ENCODE results near the gene NKAIN1.
"Not testable (repeated sequence)": the region's sequence is repeated elsewhere in the genome, so short reads cannot be mapped to it uniquely, and the experiment has no call there.

The NKAIN1 gene

GRCh38 chr1:31191281-31191680, 48.4 kb downstream of the NKAIN1 start:
- no peak for DNase-seq

DNA sequence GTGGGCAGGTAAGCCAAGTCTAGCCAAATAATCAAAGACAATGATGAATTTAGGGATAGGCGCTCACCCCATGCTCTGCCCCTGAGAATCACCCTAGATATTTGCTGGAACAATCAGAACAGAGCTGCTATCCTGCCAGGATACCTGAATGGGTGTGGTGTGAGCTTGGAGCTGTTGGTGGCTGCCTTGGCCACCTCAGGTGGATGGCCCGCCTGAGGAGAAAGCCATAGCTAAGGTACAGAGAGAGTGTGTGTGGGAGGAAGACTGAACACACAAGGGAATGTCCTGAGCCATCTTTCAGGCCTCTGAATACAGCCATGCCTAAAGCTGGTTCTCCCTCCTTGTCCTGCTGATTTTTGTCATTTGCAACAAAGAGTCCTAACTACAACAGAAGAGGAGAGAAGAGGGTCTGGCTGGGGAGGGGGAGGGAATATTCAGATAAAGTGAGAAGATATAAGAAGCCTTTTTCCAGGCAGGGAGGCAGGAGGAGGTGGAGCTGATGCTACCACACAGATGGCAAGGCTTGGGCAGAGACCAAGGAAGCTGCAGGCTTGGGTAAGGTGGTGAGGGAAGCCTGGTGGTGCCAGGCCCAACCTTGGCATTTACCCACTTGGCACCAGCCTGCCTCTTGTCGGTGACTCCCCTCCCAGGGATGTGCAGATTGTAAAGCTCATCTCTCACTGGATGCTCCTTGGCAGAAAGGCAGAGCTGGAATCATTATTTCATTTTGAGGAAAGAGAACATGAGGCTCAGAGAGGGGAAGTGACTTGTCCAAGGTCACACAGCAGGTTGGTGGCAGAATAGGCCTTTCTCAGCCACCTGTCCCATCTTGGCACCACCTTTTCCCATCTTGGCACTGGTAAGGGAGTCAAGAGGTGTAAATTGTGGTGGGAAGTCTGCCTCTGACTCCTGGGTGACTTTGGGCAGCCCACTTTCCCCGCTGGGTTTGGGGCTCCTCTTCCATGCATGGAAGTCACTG, 49.7 kb downstream of the NKAIN1 start:
- DNase-seq, result no peak

- DNase-seq, result peak; percentile 70
These were observed 55.6 kb downstream of the NKAIN1 start for GRCh38 chr1:31183927-31184554.

DNA sequence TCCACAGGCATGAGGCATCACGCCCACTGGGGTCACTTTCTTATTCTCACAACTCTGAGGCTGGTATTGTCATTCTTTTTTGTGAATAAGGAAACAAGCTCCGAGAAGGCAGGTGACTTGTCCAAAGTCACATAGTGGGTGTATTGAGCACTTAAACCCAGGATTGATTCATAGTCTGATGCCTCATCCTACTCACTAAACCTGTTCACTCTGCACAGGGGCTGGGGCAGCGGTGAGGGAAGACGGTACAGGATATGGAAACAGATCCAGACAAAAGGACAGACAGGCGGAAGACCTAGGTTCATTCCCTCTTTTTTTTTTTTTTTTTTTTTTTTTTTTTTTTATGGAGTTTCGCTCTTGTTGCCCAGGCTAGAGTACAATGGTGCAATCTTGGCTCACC, 56.6 kb downstream of the NKAIN1 start:
- no peak for DNase-seq

DNA sequence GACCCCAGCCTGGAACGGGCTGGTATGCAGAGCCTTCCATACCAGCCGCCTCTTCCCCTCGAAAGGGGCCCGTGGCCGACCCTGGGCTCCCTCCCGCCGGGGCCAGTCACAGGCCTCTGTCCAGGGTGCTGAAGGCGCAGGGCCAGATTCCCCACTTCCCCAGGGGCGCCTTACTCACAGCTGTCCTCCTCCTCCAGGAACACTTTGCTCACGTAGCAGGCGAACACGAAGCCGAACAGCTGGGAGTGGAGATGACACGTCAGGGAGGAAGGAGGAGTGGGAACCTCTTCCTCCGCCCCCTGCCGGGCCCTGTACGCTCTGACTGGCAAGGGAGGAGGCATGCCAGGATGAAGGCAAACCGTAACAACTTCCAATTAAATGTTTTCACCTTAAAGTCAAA, 57.3 kb downstream of the NKAIN1 start:
- DNase-seq, result peak; percentile 82

DNA sequence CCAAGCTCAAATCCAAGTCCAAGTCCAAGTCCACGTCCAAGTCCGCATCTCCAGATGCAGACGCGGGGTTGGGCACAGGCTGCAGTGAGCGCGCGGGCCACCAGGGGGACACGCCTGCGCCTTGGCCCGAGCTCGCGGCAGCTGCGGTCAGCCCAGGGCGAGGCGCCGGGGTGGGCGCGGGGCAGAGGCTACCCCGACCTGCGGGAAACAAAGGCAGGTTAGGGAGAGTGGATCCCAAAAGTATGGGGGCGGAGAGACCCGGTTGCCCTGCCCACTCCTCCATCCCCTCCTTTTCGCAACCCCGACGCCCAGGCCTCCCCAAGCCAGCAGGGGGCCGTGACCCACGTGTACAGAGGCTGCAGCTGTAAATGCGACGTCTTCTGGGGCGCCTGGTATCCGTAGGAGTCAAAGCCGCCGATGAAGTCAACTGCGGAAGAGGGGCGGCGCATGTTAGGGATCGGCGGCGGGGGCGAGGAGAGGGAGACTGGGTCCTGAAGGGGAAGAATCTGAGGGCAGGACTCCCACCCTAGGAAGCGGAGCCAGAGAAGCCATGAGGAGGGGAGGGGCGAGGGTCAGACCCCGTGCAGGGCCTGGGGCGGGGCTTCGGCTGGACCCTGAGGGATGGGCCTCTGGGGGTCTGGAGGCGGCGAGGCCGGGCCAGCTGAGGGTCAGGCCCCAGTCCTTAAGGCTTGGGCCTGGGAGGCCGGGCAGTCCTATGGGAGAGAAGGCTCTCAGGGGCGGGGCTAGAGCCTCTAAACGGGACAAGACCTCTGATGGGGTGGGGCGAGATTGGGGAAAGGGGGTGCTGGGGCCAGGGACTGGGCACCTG, 58.0 kb downstream of the NKAIN1 start:
- DNase-seq, result peak; percentile 78

DNA sequence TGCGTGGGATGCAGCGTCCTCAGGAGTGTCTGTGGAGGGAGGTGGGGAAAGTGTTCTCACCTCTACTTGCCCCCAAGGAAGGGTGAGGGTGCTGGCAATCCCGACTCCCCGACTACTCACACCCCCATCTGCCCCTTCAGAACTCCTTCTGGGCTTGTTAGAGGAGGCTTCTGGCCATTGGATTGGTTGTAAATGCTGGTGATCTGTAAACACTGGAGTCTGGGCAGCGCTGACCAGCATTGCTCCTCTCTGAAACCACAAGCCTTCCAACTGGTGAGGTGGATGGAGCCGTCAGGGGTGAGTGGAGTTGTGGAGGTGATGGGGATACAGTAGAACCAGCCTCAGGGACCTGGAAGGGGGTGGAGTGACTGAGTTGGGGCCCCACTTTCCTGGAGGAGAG, 59.3 kb downstream of the NKAIN1 start:
- DNase-seq, result no peak

DNA sequence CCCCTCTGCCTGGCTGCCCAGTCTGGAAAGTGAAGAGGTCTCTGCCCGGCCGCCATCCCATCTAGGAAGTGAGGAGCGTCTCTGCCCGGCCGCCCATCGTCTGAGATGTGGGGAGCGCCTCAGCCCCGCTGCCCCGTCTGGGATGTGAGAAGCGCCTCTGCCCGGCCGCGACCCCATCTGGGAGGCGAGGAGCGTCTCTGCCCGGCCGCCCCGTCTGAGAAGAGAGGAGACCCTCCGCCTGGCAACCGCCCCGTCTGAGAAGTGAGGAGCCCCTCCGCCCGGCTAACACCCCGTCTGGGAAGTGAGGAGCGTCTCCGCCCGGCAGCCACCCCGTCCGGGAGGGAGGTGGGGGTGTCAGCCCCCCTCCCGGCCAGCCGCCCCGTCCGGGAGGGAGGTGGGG, 63.4 kb downstream of the NKAIN1 start:
- not testable (repeated sequence) for DNase-seq

GRCh38 chr1:31170486-31170735, 69.3 kb downstream of the NKAIN1 start:
- no peak for DNase-seq

- DNase-seq, result no peak
These were observed 73.2 kb downstream of the NKAIN1 start for GRCh38 chr1:31166462-31166861.

DNA sequence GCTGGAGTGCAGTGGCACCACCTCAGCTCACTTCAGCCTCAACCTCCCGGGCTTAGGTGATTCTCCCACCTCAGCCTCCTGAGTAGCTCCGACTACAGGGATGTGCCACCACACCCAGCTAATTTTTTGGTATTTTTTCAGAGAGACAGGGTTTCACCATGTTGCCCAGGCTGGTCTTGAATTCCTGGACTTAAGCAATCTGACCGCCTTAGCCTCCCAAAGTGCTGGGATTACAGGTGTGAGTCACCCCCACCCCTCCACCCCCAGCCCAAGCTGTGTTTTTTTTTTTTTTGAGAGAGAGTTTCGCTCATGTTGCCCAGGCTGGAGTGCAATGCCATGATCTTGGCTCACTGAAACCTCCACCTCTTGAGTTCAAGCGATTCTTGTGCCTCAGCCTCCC, 75.4 kb downstream of the NKAIN1 start:
- no peak for DNase-seq

DNA sequence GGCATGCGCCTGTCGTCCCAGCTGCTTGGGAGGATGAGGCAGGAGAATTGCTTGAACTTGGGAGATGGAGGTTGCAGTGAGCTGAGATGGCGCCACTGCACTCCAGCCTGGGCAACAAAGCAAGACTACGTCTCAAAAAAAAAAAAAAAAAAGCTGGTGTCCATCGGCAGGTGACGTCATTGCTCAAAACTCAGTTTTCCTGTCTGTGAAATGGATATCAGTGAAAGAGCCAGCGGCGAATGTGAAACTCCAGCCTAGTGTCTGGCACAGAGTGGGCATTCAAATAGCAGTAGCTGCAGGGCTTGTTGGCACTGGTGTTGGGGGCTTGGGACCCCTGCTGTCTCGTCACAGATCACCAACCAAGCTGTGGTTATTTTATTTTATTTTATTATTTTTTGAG, 75.8 kb downstream of the NKAIN1 start:
- DNase-seq, result no peak

DNA sequence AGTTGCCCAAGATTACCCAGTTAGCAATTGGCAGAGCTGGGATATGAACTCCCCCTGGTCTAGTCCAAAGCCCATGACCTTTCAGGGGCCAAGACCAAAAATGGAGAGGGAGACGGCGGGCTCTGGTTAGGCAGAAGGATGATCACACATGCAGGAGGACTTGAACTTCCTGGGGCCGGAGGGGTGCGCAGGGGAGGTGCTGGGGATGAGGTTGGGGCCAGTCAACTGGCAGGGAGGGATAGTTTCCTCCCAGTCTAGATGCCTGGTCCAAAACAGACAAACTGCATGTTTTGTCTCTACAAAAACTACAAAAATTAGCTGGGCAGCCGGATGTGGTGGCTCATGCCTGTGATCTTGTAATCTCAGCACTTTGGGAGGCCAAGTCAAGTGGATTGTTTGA, 78.1 kb downstream of the NKAIN1 start:
- no peak for DNase-seq

GRCh38 chr1:31159869-31160611, 79.6 kb downstream of the NKAIN1 start:
- DNase-seq, result peak; percentile 89

DNA sequence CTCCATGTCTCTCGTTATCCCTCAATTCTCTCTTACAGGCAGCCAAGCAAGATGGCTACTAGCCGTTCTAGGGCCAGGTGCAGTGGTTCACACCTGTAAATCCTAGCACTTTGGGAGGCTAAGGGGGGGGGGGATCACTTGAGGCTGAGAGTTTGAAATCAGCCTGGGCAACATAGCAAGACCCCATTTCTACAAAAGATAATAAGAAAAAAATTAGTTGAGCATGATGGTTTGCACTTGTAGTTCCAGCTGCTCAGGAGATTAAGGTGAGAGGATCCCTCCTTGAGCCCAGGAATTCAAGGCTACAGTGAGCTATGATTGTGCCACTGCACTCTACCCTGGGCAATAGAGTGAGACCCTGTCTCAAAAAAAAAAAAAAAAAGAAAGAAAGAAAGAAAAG, 80.4 kb downstream of the NKAIN1 start:
- no peak for DNase-seq

DNA sequence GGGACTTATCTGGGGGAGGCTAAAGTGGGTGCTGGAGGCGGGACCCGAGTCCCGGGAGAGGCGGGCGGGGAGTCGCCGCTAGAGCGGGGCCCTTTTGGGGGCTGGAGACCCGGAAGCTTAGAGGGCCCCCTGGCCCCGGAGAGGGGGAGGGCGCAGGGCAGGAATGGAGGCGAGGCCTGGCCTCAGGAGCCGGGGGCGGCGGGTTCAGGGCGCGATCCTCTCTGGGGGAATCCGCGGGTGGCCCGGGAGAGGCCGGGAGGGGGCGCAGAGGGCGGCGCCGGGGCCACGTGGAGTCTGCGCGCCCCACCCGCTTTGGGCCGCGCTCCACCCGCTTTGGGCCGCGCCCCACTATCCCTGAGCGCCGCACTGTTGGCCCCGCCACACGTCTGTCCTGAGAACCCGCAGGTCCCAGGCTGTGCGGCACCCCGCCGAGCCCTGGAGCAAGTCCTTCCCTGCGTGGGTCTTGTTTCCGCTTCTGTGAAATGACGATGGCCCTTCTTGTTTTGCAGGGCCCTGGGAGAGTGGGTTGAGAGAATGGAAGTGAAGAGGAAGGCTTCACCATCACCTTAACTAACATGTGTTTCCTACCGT, 84.4 kb downstream of the NKAIN1 start:
- DNase-seq, result peak; percentile 75

GRCh38 chr1:31154632-31155215, 85.0 kb downstream of the NKAIN1 start:
- peak; percentile 79 for DNase-seq

GRCh38 chr1:31154000-31154631, 85.6 kb downstream of the NKAIN1 start:
- DNase-seq, result no peak

- no peak for DNase-seq
These were observed 86.3 kb downstream of the NKAIN1 start for GRCh38 chr1:31153423-31153822.

- DNase-seq, result peak; percentile 29
These were observed 87.4 kb downstream of the NKAIN1 start for GRCh38 chr1:31152181-31152795.

- no peak for DNase-seq
These were observed 88.3 kb downstream of the NKAIN1 start for GRCh38 chr1:31151402-31151801.

Measured in OCI-M1 (cell line).